ENCODE measurements around the gene RABGAP1L.

DNA sequence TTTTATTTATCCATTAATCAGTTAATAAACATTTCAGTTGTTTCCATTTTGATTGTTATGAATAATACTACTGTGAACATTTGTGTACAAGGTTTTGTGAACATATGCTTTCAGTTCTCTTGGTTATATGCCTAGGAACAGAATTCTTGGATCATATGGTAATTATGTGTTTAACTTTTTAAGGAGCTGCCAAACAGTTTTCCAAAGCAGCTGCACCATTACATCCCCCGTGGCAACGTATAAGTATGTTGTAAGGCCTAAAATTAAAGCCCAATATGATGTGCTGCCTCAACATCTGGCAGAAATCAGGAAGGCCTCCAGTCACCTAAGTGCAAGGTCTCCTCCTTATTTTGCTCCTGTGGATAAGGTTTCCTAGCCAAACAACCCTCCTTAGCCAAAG lies 604.9 kb downstream of the RABGAP1L start:
- no peak for TF ChIP-seq POLR2AphosphoS5 (IDR thresholded peaks at IDR 0.05; ENCODE audit: borderline replicate concordance, low read depth, low read length)
- no peak for TF ChIP-seq EZH2 (IDR thresholded peaks at IDR 0.05)
- no peak for TF ChIP-seq FOXP2 (optimal IDR thresholded peaks at IDR 0.05; ENCODE audit: control extremely low read depth, extremely low read length, insufficient read depth)
